Activated T-cell treated with anti-CD3 and anti-CD28 coated beads, Interleukin-2, amount 50 U/mL, for 24 hours (primary cell): ENCODE results near the gene BNIP3.

ENCODE experiments used
- DNase-seq: peaks from one replicate; pipeline ENCODE4 v3.0.0-alpha.2; 2020
- H3K27ac Mint-ChIP-seq: 2 replicates; pipeline ENCODE4 v1.8.0; 2020; ENCODE audit warnings: mild to moderate bottlenecking, mixed read lengths
- H3K27me3 Mint-ChIP-seq: 2 replicates; pipeline ENCODE4 v1.8.0; 2020; ENCODE audit warnings: mixed read lengths
- H3K36me3 Mint-ChIP-seq: 2 replicates; pipeline ENCODE4 v1.8.0; 2020; ENCODE audit warnings: low read depth, mixed read lengths
- H3K4me1 Mint-ChIP-seq: 2 replicates; pipeline ENCODE4 v1.8.0; 2020; ENCODE audit warnings: low read depth, mixed read lengths
- H3K4me3 Mint-ChIP-seq: 2 replicates; pipeline ENCODE4 v1.8.0; 2020; ENCODE audit warnings: mild to moderate bottlenecking, moderate library complexity, mixed read lengths
- H3K9me3 Mint-ChIP-seq: 2 replicates; pipeline ENCODE4 v1.8.0; 2020; ENCODE audit warnings: mixed read lengths

BNIP3 gene

DNA sequence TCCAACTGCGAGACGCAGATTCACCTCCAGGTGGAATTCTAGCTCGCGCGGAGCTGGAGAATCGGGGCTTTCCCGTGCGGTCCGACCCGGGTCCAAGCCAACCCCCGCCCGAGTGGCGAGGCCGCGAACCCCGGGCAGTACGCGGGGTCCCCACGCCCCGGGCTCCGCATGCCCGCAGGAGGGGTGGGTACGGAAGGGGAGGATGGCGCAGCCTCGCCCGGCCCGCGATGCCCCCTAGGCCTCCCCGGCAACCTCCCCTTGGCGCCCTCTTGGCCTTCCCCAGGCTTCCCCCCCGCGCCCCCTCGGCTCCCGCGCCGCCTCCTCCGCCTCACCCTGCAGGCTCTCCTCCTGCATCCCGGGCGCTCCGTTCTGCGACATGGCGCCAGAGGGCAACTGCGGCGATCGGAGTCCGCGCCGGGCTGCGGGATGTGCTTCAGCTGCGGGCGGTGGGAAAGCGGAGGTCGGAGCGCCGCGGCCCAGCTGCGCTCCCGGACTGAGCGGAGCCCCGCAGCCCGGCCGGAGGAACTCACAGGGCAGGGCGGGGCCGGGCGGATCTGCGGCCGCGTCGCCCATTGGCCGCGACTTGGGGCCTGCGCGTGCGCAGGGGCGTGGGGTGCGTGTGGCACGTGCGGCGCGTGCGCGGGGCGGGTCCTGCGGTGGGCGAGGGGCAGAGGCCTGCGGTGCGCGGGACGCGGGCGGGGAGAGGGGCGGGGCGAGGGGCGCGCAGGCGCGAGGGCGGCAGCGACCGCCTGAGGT lies at the start of gene BNIP3:
TSS of gene BNIP3 (minus strand) at position 495 of the 756 bp plus-strand sequence. CDS start at position 378, 117 bp downstream.
- H3K4me3 Mint-ChIP-seq, result peak within 1 kb of the TSS; percentile 88
- peaks cover 35% of the 10 kb centered on the region for H3K36me3 Mint-ChIP-seq
- no peaks in the 10 kb centered on the region for H3K9me3 Mint-ChIP-seq
- peak within 1 kb of the TSS; percentile 90 for H3K27ac Mint-ChIP-seq
- H3K27me3 Mint-ChIP-seq, result no peaks in the 10 kb centered on the region
- peaks cover 46% of the 10 kb centered on the region for H3K4me1 Mint-ChIP-seq
- DNase-seq, result peak; percentile 98

GRCh38 chr10:132030898-132031463 lies 49.3 kb upstream of the BNIP3 start:
- Mint-ChIP-seq H3K4me3 (no peak overlapping the region), H3K27me3 (peaks cover 75% of the 10 kb centered on the region), H3K27ac (no peak overlapping the region)

GRCh38 chr10:132028706-132029105 lies 47.0 kb upstream of the BNIP3 start:
- H3K27ac Mint-ChIP-seq, result no peak overlapping the region
- H3K4me3 Mint-ChIP-seq, result no peak overlapping the region
- no peaks in the 10 kb centered on the region for H3K4me1 Mint-ChIP-seq
- peaks cover 72% of the 10 kb centered on the region for H3K27me3 Mint-ChIP-seq
- DNase-seq, result no peak
- H3K9me3 Mint-ChIP-seq, result no peaks in the 10 kb centered on the region
- no peaks in the 10 kb centered on the region for H3K36me3 Mint-ChIP-seq

More at GRCh38 chr10:132030898-132031463, 49.3 kb upstream of the BNIP3 start:
- Mint-ChIP-seq H3K36me3 (no peaks in the 10 kb centered on the region), H3K4me1 (no peaks in the 10 kb centered on the region), H3K9me3 (no peaks in the 10 kb centered on the region)
- DNase-seq, result no peak

GRCh38 chr10:132027423-132027983 lies 45.8 kb upstream of the BNIP3 start:
- H3K9me3 Mint-ChIP-seq, result no peaks in the 10 kb centered on the region
- no peak overlapping the region for H3K27ac Mint-ChIP-seq
- H3K4me3 Mint-ChIP-seq, result no peak overlapping the region
- H3K4me1 Mint-ChIP-seq, result peaks cover 6% of the 10 kb centered on the region
- peaks cover 69% of the 10 kb centered on the region for H3K27me3 Mint-ChIP-seq
- DNase-seq, result no peak
- H3K36me3 Mint-ChIP-seq, result no peaks in the 10 kb centered on the region

GRCh38 chr10:132023092-132023811 lies 41.5 kb upstream of the BNIP3 start:
- H3K9me3 Mint-ChIP-seq, result no peaks in the 10 kb centered on the region
- no peaks in the 10 kb centered on the region for H3K36me3 Mint-ChIP-seq
- peaks cover 46% of the 10 kb centered on the region for H3K27me3 Mint-ChIP-seq
- peaks cover 6% of the 10 kb centered on the region for H3K4me1 Mint-ChIP-seq
- no peak overlapping the region for H3K27ac Mint-ChIP-seq
- H3K4me3 Mint-ChIP-seq, result no peak overlapping the region
- peak; percentile 86 for DNase-seq

- no peak overlapping the region for H3K27ac Mint-ChIP-seq
- H3K27me3 Mint-ChIP-seq, result peaks cover 36% of the 10 kb centered on the region
- no peak for DNase-seq
- no peaks in the 10 kb centered on the region for H3K36me3 Mint-ChIP-seq
- H3K9me3 Mint-ChIP-seq, result no peaks in the 10 kb centered on the region
- no peak overlapping the region for H3K4me3 Mint-ChIP-seq
- H3K4me1 Mint-ChIP-seq, result peaks cover 6% of the 10 kb centered on the region
Measured at GRCh38 chr10:132022241-132022640, 40.5 kb upstream of the BNIP3 start.

- no peak for DNase-seq
Measured at GRCh38 chr10:132021504-132022143, 39.9 kb upstream of the BNIP3 start.

GRCh38 chr10:132021046-132021445 lies 39.3 kb upstream of the BNIP3 start:
- Mint-ChIP-seq H3K4me1 (peaks cover 6% of the 10 kb centered on the region), H3K9me3 (no peaks in the 10 kb centered on the region), H3K4me3 (no peak overlapping the region), H3K27me3 (peaks cover 27% of the 10 kb centered on the region), H3K36me3 (no peaks in the 10 kb centered on the region), H3K27ac (no peak overlapping the region)
- DNase-seq, result no peak

More at GRCh38 chr10:132021504-132022143, 39.9 kb upstream of the BNIP3 start:
- Mint-ChIP-seq H3K9me3 (no peaks in the 10 kb centered on the region), H3K4me1 (peaks cover 6% of the 10 kb centered on the region), H3K27ac (no peak overlapping the region), H3K27me3 (peaks cover 31% of the 10 kb centered on the region), H3K36me3 (no peaks in the 10 kb centered on the region), H3K4me3 (no peak overlapping the region)

GRCh38 chr10:132020456-132020855 lies 38.7 kb upstream of the BNIP3 start:
- Mint-ChIP-seq H3K27me3 (peaks cover 24% of the 10 kb centered on the region), H3K4me3 (no peak overlapping the region), H3K36me3 (no peaks in the 10 kb centered on the region), H3K27ac (no peak overlapping the region), H3K4me1 (peaks cover 6% of the 10 kb centered on the region), H3K9me3 (no peaks in the 10 kb centered on the region)
- no peak for DNase-seq

- H3K9me3 Mint-ChIP-seq, result no peaks in the 10 kb centered on the region
- H3K4me1 Mint-ChIP-seq, result peaks cover 6% of the 10 kb centered on the region
Measured at GRCh38 chr10:132019366-132019765, 37.6 kb upstream of the BNIP3 start.

GRCh38 chr10:132018446-132018845 lies 36.7 kb upstream of the BNIP3 start:
- Mint-ChIP-seq H3K4me1 (peaks cover 6% of the 10 kb centered on the region), H3K27ac (no peak overlapping the region), H3K4me3 (no peak overlapping the region), H3K36me3 (no peaks in the 10 kb centered on the region), H3K9me3 (no peaks in the 10 kb centered on the region), H3K27me3 (peaks cover 6% of the 10 kb centered on the region)
- no peak for DNase-seq

More at GRCh38 chr10:132019366-132019765, 37.6 kb upstream of the BNIP3 start:
- Mint-ChIP-seq H3K27ac (no peak overlapping the region), H3K36me3 (no peaks in the 10 kb centered on the region), H3K27me3 (peaks cover 15% of the 10 kb centered on the region), H3K4me3 (no peak overlapping the region)
- no peak for DNase-seq

GRCh38 chr10:132016514-132016913 lies 34.8 kb upstream of the BNIP3 start:
- Mint-ChIP-seq H3K9me3 (no peaks in the 10 kb centered on the region), H3K4me3 (no peak overlapping the region), H3K36me3 (no peaks in the 10 kb centered on the region), H3K4me1 (no peaks in the 10 kb centered on the region), H3K27me3 (no peaks in the 10 kb centered on the region), H3K27ac (no peak overlapping the region)
- no peak for DNase-seq

GRCh38 chr10:132011445-132011844 lies 29.7 kb upstream of the BNIP3 start:
- no peak overlapping the region for H3K27ac Mint-ChIP-seq
- no peak overlapping the region for H3K4me3 Mint-ChIP-seq
- H3K9me3 Mint-ChIP-seq, result no peaks in the 10 kb centered on the region
- no peak for DNase-seq
- H3K27me3 Mint-ChIP-seq, result peaks cover 21% of the 10 kb centered on the region
- H3K4me1 Mint-ChIP-seq, result peaks cover under 1% of the 10 kb centered on the region
- H3K36me3 Mint-ChIP-seq, result no peaks in the 10 kb centered on the region

GRCh38 chr10:132011024-132011423 lies 29.3 kb upstream of the BNIP3 start:
- peaks cover 21% of the 10 kb centered on the region for H3K27me3 Mint-ChIP-seq
- H3K4me1 Mint-ChIP-seq, result peaks cover 2% of the 10 kb centered on the region
- no peak for DNase-seq
- no peak overlapping the region for H3K27ac Mint-ChIP-seq
- H3K9me3 Mint-ChIP-seq, result no peaks in the 10 kb centered on the region
- H3K4me3 Mint-ChIP-seq, result no peak overlapping the region
- no peaks in the 10 kb centered on the region for H3K36me3 Mint-ChIP-seq
